OCI-LY1 (cell line): ENCODE results near the gene INPP5A.

Experiments used
- H2AFZ ChIP-seq: fragments of 200-600 bp; sonication (generic), shearing (Covaris generic); 2 replicates; pipeline ENCODE4 v1.6.0; 2014; ENCODE audit warnings: antibody characterized with exemption, mild to moderate bottlenecking, low read length
- H3F3A ChIP-seq: fragments of 200-600 bp; sonication (generic), shearing (Covaris generic); 2 replicates; pipeline ENCODE4 v1.6.0; 2014; ENCODE audit warnings: mild to moderate bottlenecking, antibody characterized with exemption, low read length, moderate library complexity; ENCODE audit not compliant: insufficient read depth
- H3K27ac ChIP-seq: fragments of 200-600 bp; sonication (generic); 2 replicates; pipeline ENCODE4 v1.5.1; 2014; ENCODE audit warnings: low read length, mixed run types, mild to moderate bottlenecking, low read depth; ENCODE audit not compliant: poor library complexity, severe bottlenecking
- H3K27me3 ChIP-seq: fragments of 200-600 bp; sonication (generic); 2 replicates; pipeline ENCODE4 v1.6.0; 2014; ENCODE audit warnings: antibody characterized with exemption, mild to moderate bottlenecking, low read length, moderate library complexity; ENCODE audit not compliant: insufficient read depth
- H3K36me3 ChIP-seq: fragments of 200-600 bp; sonication (generic); 2 replicates; pipeline ENCODE4 v1.6.1; 2014; ENCODE audit warnings: mild to moderate bottlenecking, antibody characterized with exemption, low read length, moderate library complexity, mixed read lengths; ENCODE audit not compliant: insufficient read depth
- H3K4me1 ChIP-seq: fragments of 200-600 bp; sonication (generic); 2 replicates; pipeline ENCODE4 v1.5.1; 2014; ENCODE audit warnings: mild to moderate bottlenecking, low read length, moderate library complexity; ENCODE audit not compliant: insufficient read depth, severe bottlenecking
- H3K4me2 ChIP-seq: fragments of 200-600 bp; sonication (generic), shearing (Covaris generic); 2 replicates; pipeline ENCODE4 v1.6.1; 2014; ENCODE audit warnings: low read length
- H3K4me3 ChIP-seq: fragments of 200-600 bp; sonication (generic); 2 replicates; pipeline ENCODE4 v1.5.1; 2014; ENCODE audit warnings: low read length, low read depth, mild to moderate bottlenecking, mixed read lengths; ENCODE audit not compliant: poor library complexity, severe bottlenecking
- H3K79me2 ChIP-seq: fragments of 200-600 bp; shearing (Covaris generic); 2 replicates; pipeline ENCODE4 v1.6.1; 2016; ENCODE audit warnings: mixed run types, low read length, mixed read lengths; ENCODE audit not compliant: insufficient read depth
- H3K9ac ChIP-seq: fragments of 200-600 bp; sonication (generic), shearing (Covaris generic); 2 replicates; pipeline ENCODE4 v1.6.1; 2014; ENCODE audit warnings: mild to moderate bottlenecking, low read length, mixed read lengths
- H3K9me2 ChIP-seq: fragments of 200-600 bp; sonication (generic), shearing (Covaris generic); 2 replicates; pipeline ENCODE4 v1.6.1; 2014; ENCODE audit warnings: low read depth, mild to moderate bottlenecking, low read length, mixed read lengths
- H3K9me3 ChIP-seq: fragments of 200-600 bp; shearing (Covaris generic); 2 replicates; pipeline ENCODE4 v1.6.1; 2014; ENCODE audit warnings: low read length, mixed read lengths
- H4K20me1 ChIP-seq: fragments of 200-600 bp; sonication (generic), shearing (Covaris generic); 2 replicates; pipeline ENCODE4 v1.6.0; 2016; ENCODE audit warnings: mild to moderate bottlenecking, low read length; ENCODE audit not compliant: insufficient read depth
- CTCF ChIP-seq: fragments of 200-600 bp; sonication (generic), shearing (Covaris generic); IDR thresholded peaks from 2 replicates; pipeline ENCODE4 v1.5.1; 2017; ENCODE audit warnings: mild to moderate bottlenecking, antibody characterized with exemption, low read length, moderate library complexity, mixed read lengths
- EZH2 ChIP-seq: fragments of 200-600 bp; sonication (generic), shearing (Covaris generic); IDR thresholded peaks from 2 replicates; pipeline ENCODE4 v1.8.0; 2017; ENCODE audit warnings: borderline replicate concordance, mixed run types, mild to moderate bottlenecking, antibody characterized with exemption, low read length, moderate library complexity, mixed read lengths

Gene INPP5A

DNA sequence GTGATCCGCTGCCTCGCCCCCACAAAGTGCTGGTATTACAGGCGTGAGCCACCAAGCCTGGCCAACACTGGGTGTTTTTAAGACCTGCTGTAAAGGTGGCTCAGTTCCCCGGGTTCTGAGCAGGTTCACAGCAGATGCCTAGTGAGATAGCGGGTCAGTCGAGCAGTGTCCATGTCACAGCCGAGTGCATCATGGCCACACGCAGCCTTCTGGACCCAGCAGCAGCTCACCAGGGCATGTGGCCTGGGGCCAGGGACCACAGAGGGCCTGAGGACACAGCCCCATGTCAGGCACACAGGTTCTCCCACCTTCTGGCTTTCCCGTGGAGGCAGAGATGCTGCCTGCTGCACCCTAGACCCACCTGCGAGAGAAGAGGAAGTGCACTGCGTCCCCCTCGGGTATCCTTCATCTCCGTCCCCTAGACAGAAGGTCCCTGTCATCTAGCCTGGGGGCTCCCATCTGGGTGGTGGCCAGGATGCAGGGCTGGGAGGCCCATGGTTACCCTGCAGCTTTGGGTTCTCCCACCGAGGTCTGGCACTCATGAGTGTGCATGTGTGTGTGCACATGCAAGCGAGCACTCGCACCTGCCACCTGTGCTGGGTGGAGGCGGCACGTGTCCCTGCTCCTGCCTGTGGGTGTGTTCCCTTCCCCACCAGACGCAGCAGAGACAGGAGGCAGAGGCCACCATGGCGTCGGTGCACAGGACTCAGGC lies 149.8 kb downstream of the INPP5A start:
- no peak overlapping the region for H3K9ac ChIP-seq
- no peak overlapping the region for H3K4me3 ChIP-seq
- no peaks in the 10 kb centered on the region for H3K9me3 ChIP-seq
- H3K9me2 ChIP-seq, result no peaks in the 10 kb centered on the region
- no peaks in the 10 kb centered on the region for H3K36me3 ChIP-seq
- H4K20me1 ChIP-seq, result no peaks in the 10 kb centered on the region
- no peak overlapping the region for H2AFZ ChIP-seq
- H3F3A ChIP-seq, result no peaks in the 10 kb centered on the region
- H3K27me3 ChIP-seq, result no peaks in the 10 kb centered on the region
- TF ChIP-seq CTCF, result no peak
- no peak for TF ChIP-seq EZH2
- H3K4me1 ChIP-seq, result no peaks in the 10 kb centered on the region
- no peaks in the 10 kb centered on the region for H3K79me2 ChIP-seq
- H3K4me2 ChIP-seq, result no peak overlapping the region
- no peak overlapping the region for H3K27ac ChIP-seq

DNA sequence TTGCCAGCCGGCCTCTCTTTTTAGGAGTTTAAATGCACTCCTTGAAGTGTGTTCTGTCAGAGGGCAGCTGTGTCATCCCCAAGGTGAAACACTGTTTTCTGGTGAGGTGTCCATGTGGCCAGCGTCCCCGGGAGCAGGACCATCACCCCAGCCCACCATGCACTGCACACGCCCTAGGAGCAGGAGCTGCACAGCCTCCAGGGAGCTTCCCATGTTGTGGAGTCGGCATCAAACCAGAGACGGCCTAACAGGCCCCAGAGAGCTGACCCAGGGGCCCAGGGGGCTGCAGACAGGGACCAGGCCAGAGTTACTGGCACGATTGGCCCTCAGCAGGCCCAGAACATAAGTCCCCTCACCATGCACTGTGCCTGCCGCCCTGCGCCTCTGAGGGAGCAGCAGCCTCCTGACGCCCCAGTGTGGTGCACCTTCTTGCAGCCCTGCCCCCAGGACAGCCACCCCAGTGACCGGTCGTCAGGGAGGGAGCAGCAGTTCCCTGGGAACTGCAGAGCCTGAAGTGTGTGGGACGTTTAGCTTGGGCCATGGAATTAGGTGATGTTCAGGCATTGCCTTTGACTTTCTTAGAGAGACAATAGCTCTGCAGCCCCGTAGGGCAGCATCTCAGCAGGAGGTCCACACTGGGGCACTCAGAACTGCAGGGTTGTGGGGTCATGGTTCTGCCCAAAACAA lies 150.4 kb downstream of the INPP5A start:
- Histone ChIP-seq H3K27ac (no peak overlapping the region), H3K79me2 (no peaks in the 10 kb centered on the region), H3K9me2 (no peaks in the 10 kb centered on the region), H4K20me1 (no peaks in the 10 kb centered on the region), H2AFZ (no peak overlapping the region), H3K4me3 (no peak overlapping the region), H3K4me2 (no peak overlapping the region), H3F3A (no peaks in the 10 kb centered on the region), H3K9ac (no peak overlapping the region), H3K9me3 (no peaks in the 10 kb centered on the region), H3K27me3 (no peaks in the 10 kb centered on the region), H3K4me1 (no peaks in the 10 kb centered on the region), H3K36me3 (no peaks in the 10 kb centered on the region)
- TF ChIP-seq CTCF (no peak), EZH2 (no peak)

- Histone ChIP-seq H2AFZ (no peak overlapping the region), H3K9me2 (no peaks in the 10 kb centered on the region), H3K9me3 (no peaks in the 10 kb centered on the region), H3K4me2 (no peak overlapping the region), H3K27ac (no peak overlapping the region), H3K9ac (no peak overlapping the region), H3K36me3 (no peaks in the 10 kb centered on the region), H3K79me2 (no peaks in the 10 kb centered on the region), H3K4me3 (no peak overlapping the region), H3F3A (no peaks in the 10 kb centered on the region), H3K27me3 (no peaks in the 10 kb centered on the region), H3K4me1 (no peaks in the 10 kb centered on the region), H4K20me1 (no peaks in the 10 kb centered on the region)
- no peak for TF ChIP-seq EZH2
- TF ChIP-seq CTCF, result no peak
These were observed 151.2 kb downstream of the INPP5A start for GRCh38 chr10:132688580-132689420.
